GM12878 (cell line): Measurements from ENCODE around the gene ZNF595.
"Not testable (repeated sequence)": the region's sequence is repeated elsewhere in the genome, so short reads cannot be mapped to it uniquely, and the experiment has no call there.

Experiments used
- EZH2 ChIP-seq: IDR thresholded peaks from 2 replicates; pipeline ENCODE4 v1.6.1; 2012; ENCODE audit warnings: low read depth, mild to moderate bottlenecking, control low read depth, inconsistent platforms, low read length, borderline replicate concordance; ENCODE audit not compliant: control insufficient read depth
- MLLT1 ChIP-seq: fragments of 450-650 bp; IDR thresholded peaks from 2 replicates; pipeline ENCODE4 v1.6.1; 2016; ENCODE audit warnings: mild to moderate bottlenecking
- TF ChIP-seq, protein P1 (sequence below): IDR thresholded peaks from 2 replicates; pipeline ENCODE4 v1.6.1; 2011; ENCODE audit warnings: mild to moderate bottlenecking, low read depth, low read length, moderate library complexity; ENCODE audit not compliant: insufficient replicate concordance

GRCh38 chr4:53521-53920 lies 400 bp downstream of the ZNF595 start:
- TF ChIP-seq EZH2, MLLT1: not testable (repeated sequence)
- TF ChIP-seq, protein P1, sequence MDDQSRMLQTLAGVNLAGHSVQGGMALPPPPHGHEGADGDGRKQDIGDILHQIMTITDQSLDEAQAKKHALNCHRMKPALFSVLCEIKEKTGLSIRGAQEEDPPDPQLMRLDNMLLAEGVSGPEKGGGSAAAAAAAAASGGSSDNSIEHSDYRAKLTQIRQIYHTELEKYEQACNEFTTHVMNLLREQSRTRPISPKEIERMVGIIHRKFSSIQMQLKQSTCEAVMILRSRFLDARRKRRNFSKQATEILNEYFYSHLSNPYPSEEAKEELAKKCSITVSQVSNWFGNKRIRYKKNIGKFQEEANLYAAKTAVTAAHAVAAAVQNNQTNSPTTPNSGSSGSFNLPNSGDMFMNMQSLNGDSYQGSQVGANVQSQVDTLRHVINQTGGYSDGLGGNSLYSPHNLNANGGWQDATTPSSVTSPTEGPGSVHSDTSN: not testable (repeated sequence)
